ENCODE measurements around the gene TMEM59L.

DNA sequence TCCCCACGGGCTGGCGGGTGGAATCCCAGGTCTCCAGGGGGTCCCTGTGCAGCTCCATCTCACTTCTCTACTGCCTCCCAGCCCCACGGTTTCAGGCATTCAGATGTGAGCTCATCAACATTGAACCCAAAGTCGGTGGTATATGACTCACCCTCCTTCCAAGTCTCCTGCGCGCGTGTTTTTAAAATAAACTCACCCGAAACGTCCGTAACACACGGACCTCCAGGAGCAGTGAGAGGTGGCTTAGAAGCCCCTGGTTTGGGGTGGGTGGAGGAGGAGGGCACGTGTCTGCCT lies 56.8 kb downstream of the TMEM59L start:
- TF ChIP-seq CTCF (IDR thresholded peaks at IDR 0.05; ENCODE audit: insufficient read depth, low read depth, low read length), result no peak
- no peak for TF ChIP-seq EZH2 (IDR thresholded peaks at IDR 0.05; ENCODE audit: insufficient read depth, low read length)
